ENCODE measurements around the gene CTRL.
"Not testable (repeated sequence)": the region's sequence is repeated elsewhere in the genome, so short reads cannot be mapped to it uniquely, and the experiment has no call there.

CTRL gene

GRCh38 chr16:67940446-67941089 is 8.9 kb upstream of the CTRL start:
- DNase-seq: no peak

GRCh38 chr16:67939507-67940445 is 8.1 kb upstream of the CTRL start:
- no peak for DNase-seq

GRCh38 chr16:67937713-67938112 is 6.1 kb upstream of the CTRL start:
- not testable (repeated sequence) for DNase-seq

- no peak for DNase-seq
Measured at GRCh38 chr16:67936880-67937605, 5.4 kb upstream of the CTRL start.

GRCh38 chr16:67936124-67936879 is 4.6 kb upstream of the CTRL start, which contains the start of gene PSMB10:
Gene PSMB10 (minus strand): TSS chr16:67936850. CDS start chr16:67936749, 101 bp downstream.
- no peak for DNase-seq

GRCh38 chr16:67935402-67936123 is 3.9 kb upstream of the CTRL start:
- DNase-seq: peak; percentile 83

- DNase-seq: no peak
Measured at GRCh38 chr16:67935101-67935401, 3.4 kb upstream of the CTRL start.

GRCh38 chr16:67934306-67935100 is 2.8 kb upstream of the CTRL start:
- DNase-seq: no peak

GRCh38 chr16:67933805-67934204 is 2.1 kb upstream of the CTRL start:
- no peak for DNase-seq

GRCh38 chr16:67932462-67932840 is 789 bp upstream of the CTRL start:
- no peak for DNase-seq

GRCh38 chr16:67930678-67931211 is 917 bp downstream of the CTRL start:
- no peak for DNase-seq

GRCh38 chr16:67930191-67930590 is 1.5 kb downstream of the CTRL start:
- DNase-seq: no peak

- no peak for DNase-seq
Measured at GRCh38 chr16:67928561-67929364, 2.9 kb downstream of the CTRL start.

- no peak for DNase-seq
Measured at GRCh38 chr16:67928147-67928546, 3.5 kb downstream of the CTRL start.

GRCh38 chr16:67927131-67927941 is 4.3 kb downstream of the CTRL start:
- no peak for DNase-seq

GRCh38 chr16:67926181-67926750 is 5.4 kb downstream of the CTRL start:
- peak; percentile 67 for DNase-seq

GRCh38 chr16:67924140-67924906 is 7.3 kb downstream of the CTRL start:
- DNase-seq: no peak
